T-helper 2 cell treated with Interferon-gamma antibody and Interleukin-4, amounts not matched to agents 100 ng/mL and 5 ng/mL, for 36 hours (primary cell): ENCODE measurements around the gene BCOR. TPM values are rescaled to one million over a fixed set of nuclear protein-coding genes. Genes with fewer than 3 reads are reported as not detected.

ENCODE experiments used
- intact Hi-C: fragments of 100-400 bp; cut with micrococcal nuclease; formaldehyde crosslinking; loops from one replicate; pipeline ENCODE4 v1.15.1; 2023
- total RNA-seq: library from RNA; stranded (reverse); gene quantifications from 2 replicates; pipeline ENCODE4 v1.2.3, GENCODE V29; 2022

Gene BCOR
- total RNA-seq, 1 donor from 2014 or later, result 57.1 TPM

DNA sequence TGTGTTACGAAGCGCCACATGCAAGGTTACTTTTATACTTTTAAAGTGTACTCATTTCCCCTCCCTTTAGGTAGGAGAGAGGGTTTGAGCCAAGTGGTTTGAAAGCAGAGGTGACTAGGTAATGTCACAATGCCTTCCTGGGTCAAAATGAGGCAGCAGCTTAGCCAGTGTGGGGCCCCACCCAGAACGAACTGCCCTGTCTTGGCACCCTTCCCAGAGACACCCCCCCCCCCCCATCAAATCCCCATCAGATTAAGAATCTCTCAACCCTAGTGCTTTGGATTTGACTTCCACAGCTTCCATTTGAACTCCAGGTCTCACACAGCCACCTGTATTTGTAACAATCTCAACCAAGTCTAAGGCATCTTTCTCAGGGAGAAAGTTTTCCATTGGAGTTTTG is 31.1 kb downstream of the BCOR start:
- intact Hi-C loops, result loop anchor here (10.0 kb wide), 2 partner anchors 52 to 252 kb away; no protein-coding TSS in a partner anchor

DNA sequence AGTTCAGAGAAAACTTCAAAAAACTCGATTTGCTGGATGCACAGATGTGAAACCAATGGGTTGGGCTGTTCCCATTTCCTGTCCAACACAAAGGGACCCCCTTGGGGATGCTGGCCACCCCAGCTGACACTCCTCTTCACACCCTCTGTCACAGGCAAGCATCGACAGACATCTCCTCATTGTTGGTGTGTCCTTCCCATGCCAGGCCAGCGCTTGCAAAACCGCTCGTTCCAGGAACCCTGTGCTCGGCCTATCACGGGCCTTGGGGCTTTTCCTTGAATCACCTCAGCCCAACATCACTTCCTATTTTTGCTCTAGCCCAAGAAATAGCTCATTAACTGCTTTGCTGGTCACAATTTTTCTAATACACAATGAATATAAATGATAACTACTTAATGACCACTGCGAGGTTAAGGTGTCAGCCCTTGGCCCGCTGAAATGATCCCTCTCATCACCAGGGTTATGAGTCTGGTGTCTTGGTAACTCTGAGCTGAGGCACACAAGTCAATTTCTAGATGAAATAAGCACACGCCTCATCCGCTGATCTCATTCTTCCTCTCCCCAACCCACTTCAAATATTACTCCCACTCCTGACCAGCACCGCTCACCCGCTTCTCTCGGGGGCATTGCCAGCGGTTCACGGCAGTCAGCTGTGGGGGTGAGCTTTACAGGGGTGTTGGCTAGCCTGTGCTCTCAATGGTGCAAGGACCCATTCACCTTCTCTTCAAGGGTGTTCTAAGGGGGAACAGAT is 32.3 kb downstream of the BCOR start:
- intact Hi-C loops, result loop anchor here (10.0 kb wide), 2 partner anchors 51 to 251 kb away; no protein-coding TSS in a partner anchor

DNA sequence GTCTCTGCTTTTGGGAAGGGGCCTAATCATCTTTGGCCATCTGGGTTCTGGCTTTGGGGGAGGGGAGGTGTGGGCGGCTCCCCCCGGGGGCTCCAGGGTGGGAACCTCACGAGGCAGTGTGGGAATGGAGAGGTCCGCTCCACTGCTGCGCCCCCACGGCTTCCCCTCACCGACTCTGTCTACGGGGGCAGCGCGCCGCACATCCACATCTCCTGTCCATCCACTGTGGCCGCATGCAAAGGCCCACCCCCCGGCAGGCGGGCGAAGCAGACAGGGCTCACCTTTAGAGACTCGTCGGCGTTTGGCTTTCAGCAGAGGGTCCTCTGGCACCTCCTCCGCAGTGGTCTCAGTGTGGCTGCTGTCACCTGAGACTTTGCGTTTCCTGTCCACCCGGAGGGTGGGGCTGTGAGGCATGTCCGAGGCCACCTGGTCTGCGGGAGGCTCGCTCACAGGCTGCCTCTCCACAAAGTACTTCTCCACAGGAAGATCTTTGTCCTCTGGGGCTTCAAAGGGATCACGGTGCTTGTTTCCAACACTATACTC is 33.6 kb downstream of the BCOR start:
- intact Hi-C loops, result loop anchor here (10.0 kb wide), 2 partner anchors 49 to 249 kb away; no protein-coding TSS in a partner anchor

DNA sequence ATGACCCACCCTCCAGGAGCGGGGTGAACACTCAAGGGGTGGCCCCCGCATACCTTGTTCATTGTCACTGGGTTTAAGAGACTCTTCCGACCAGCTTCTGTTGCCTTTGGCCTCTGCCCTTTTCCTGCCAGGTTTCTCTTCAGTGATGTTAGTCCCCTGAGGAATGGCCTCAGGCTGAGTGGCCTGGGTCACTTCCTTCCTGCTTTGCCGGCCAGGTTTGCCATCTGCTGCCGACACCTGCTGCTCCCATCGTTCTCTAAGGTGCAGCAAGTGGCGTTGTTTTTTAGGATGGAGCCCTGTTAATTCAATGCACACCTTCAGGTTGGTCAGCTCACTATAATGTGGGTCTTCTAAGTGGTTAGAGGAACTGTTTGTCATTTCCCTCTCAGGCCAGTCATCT is 34.2 kb downstream of the BCOR start:
- intact Hi-C loops, result loop anchor here (10.0 kb wide), 2 partner anchors 49 to 249 kb away; no protein-coding TSS in a partner anchor

DNA sequence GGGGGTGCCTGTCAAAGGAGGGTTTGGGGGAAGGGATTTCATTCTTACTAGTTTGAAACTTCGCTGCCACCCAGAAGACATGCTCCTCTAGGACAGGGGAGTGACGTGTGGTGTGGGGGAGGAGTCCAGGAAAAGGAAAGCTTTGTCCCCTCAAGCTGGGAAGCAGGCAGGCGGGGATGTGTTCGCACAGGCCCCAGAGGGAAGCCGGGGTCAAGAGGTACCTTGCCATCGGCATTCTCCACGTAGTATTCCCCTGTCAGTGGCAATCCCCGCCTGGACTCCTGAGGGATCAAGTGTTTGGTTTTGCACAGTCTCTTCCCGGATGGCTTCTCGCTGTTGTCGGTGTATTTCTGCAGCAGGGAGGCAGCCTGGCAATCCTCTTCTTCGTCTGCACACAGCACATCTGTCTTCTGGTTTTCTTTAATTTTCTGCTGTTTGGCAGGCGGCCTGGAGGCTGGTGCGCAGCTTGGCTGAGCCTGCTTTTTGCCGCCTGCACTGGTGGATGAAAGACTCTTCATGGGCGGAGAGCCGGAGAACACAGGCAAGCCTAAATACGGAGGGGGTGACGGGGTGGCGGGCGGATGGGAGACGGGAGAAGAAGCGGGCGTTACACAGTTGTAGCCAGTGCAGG is 35.1 kb downstream of the BCOR start:
- intact Hi-C loops, result loop anchor here (10.0 kb wide), 2 partner anchors 48 to 248 kb away; no protein-coding TSS in a partner anchor

DNA sequence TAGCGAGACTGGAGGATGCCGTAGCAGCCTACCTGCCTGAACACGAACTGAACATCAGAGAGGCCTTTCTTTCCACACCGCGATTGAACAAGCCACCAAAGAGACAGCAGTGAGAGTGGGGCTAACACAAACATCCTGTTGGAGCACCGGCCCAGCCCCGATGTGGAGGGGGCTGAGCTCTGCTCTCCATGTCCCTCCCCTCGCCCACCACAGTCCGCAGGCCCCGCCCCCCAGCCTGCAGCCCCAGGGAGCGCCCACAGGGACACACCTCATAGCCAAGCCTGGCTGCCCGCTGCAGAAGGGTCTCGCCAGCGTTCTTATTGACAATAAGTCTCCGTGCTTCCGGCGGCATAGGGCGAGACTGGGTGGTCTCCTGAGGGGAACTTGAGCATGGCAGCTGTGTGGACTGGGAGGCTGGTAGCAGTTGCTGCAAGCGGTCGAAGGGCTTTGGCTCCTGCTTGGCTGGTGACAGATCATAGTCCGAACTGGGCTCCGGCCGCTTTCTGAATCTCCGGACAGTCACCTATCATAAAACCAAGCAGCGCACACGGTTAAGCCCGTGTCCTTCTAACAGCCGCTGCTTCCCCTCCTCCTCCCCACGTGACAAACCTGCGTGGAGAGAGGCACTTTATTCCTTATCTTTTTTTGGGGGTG is 35.8 kb downstream of the BCOR start:
- intact Hi-C loops, result loop anchor here (10.0 kb wide), 2 partner anchors 47 to 247 kb away; no protein-coding TSS in a partner anchor

DNA sequence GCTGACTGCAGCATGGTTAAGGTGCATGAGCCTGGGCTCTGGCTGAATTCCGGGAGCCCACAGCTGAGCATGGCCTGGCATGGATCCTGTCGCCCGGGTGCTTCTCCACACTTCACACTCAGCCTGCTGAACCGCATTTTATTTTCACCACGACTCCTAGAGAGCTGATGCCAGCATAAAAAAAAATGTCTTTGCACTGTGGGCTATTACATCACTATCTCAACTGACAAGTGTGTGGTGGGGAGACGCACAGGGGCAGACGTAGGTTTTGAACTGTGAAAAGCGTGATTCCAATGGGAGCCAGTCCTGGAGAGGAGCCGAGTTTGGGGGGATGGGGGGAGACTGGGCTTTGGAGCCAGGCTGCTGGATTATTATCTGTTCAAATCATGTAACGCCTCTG is 36.8 kb downstream of the BCOR start:
- intact Hi-C loops, result loop anchor here (10.0 kb wide), 2 partner anchors 46 to 246 kb away; no protein-coding TSS in a partner anchor

DNA sequence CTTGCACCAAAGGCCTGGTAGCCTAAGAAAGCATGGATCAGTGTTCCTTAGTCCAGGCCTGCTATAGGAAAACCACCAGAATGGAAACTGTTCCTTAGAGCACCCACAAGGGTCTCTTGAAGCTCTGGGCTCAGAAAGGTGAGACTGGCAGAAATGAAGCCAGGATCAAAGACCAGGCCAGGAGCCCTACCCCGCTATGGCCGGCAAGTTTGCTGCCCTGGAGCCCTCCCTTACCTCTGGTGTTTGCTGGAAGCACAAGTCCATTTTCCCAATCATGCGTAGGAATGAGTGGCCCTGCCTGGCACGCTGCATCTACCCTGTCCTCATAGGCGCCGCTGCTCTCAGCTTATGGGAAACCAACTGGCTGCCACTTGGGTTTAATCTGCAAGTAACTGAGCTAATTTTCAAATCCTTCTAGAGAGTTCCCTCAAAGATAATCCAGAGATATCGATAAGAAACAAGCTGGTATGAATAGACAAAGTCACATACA is 37.4 kb downstream of the BCOR start:
- intact Hi-C loops, result loop anchor here (10.0 kb wide), 2 partner anchors 46 to 246 kb away; no protein-coding TSS in a partner anchor

DNA sequence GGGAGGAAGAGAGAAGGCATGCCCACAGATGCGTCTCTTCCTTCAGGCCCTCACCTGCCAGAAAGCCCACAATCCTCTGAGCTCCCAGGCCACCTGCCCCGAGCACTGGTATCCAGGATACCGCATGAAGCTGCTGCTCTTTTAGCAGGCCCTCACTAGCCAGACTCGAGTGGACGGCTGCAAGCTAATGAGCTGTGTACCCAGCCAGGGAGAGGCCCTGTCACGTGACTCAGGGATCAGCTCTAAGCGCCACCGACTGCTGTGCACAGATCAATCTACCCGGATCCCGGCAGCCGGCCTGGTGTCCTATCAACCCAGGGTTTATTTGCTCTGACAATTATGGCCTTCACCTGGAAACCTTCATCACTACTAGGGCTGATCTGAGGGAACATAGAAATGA is 39.0 kb downstream of the BCOR start:
- intact Hi-C loops, result no loop called here

DNA sequence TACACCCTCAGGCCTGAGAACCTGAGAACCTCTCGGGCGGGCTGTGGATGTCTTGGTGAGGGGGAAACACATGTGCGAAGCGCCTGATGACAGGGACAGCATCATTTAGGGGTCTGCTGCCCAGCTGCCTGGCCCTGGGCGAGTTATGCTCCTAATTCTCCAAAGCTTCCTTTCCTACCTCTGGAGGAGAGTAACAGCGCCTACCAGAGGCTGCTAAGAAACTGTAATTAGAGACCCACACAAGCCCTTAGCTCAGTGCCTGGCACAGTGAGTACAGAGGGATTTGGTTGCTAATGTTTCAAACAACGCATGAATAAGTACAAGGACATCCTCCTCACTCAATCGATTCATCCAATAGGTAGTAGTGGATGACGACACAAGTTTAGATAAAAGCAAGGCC is 40.4 kb downstream of the BCOR start:
- intact Hi-C loops, result no loop called here

DNA sequence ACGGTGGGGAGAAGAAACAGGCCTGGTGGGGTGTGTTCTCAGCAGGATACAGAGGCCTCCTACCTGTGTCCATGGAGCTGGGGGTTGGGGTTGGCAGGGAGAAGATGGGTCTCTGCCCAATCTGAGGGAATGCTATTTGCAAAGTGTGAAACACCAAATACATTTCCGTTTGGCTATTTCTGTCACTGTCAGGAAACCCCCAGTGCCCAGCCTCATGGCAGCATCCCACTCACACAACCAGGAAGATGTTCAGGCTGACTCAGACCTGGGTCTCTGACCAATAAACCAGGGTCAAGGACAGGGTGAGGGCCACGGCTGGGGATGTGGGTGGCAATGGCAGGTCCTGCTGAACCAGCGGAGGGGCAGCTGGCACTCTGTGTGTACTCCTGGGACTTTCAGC is 41.3 kb downstream of the BCOR start:
- intact Hi-C loops, result no loop called here

DNA sequence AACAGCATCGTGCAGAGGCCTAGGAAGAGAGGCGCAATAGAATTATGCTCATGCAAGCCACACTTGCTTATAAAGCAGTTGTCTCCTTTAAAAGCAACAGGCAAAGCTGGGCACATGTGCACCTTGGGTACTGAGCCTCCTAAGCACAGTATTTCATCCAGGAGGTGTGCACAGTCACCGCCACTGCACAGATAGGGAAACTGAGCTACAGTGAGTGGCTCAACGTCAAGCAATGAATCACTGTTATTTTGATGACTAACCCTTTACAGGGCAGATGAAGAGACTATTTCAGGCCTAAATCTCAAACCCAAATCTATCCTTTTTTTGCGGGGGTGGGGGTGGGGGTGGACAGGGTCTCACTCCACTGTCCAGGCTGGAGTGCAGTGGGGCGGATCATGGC is 42.3 kb downstream of the BCOR start:
- intact Hi-C loops, result no loop called here

DNA sequence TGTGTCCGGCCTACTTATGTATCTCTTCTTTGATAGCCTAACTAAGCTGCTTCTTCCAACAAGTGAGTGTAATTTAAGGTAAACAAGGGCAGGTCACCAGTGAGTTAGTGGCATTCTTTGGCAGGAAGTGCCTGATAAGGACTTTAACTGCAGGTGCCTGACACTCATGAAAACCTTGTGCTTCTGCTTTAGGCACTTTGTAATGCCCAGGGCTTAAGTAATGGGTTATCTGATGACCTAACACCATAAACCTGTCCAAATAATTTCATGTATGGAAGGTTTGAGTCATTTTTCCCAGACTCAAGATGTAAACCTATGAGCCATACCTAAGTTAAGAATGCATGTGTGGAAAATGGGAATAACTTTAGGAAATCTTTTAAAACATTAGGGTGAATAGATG is 43.0 kb downstream of the BCOR start:
- intact Hi-C loops, result no loop called here

DNA sequence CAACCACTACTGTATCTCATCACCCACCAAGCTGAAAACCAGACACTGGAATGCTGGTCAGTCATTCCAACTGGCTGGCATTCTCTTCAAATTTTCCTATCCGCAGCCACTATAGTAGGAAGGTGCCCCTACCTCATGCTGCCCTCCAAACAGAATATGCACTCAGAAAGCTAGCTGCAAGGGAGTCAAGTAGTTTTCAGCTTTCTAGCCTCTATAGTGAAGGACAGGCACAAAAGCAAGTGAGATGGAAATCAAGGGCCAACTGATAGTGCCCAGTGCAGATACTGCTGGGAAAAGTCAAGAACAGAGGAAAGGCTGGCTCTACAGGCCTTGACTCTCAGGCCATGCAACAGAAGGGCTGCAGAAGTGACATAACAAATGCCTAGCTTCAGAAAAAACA is 47.2 kb downstream of the BCOR start:
- intact Hi-C loops, result no loop called here

DNA sequence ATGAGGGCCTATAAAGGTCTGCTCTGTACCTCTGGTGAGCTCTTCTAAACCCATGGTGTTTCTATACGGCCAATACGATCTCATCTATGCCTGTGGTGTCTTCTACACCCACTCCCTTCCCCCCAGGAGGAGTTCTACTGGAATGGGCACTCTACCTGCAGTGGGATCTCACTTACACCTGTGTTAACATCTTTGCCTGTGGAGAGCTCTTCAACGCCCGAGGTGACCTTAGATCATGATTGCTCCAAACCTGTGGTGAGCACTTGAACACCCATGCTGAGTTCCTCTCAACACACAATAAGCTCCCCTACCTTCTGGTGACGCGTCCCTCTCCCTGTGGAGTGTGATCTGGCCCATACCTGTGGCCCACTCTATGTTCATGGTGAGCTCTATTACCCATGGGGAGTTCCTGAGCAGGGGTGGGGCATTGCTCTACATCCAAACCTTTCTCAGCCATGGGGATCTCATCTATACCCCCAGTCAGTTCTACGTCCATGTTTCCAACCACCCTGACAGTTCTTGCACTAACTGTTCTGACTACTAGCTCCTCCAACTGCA is 48.6 kb downstream of the BCOR start:
- intact Hi-C loops, result no loop called here

DNA sequence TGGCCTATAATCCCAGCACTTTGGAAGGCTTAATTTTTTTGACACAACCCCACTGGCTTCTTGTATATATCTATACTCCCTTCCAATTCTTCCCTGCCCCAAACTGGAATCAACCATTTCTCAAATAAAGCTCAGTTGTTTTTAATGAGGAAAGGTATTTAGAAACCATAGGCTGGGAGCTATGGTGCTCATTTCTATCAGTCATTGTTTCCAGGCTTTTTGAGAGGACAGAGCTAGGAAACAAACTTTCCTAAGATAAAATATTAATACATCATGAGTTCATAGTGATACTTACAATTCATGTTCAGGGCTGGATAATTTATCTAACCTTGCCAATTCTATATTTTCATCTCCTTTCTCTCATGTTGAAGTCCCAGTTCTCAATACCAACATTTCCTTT is 50.3 kb downstream of the BCOR start:
- intact Hi-C loops, result no loop called here

DNA sequence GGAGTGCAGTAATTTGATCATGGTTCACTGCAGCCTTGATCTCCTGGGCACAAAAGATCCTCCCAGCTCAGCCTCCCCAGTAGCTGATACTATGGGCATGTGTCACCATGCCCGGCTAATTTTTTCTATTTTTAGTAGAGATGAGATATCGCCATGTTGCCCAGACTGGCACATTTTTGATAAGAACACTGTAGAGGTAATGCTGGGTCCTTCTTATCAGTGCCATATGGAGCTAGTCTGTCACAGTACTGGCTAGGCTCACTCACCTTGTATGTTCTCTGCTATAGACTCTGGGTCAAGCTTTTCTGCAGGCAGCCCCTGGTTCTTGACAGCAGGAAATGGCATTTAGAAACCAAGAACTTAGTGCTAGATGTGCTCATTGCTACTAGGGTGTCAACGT is 53.9 kb downstream of the BCOR start:
- intact Hi-C loops, result no loop called here

DNA sequence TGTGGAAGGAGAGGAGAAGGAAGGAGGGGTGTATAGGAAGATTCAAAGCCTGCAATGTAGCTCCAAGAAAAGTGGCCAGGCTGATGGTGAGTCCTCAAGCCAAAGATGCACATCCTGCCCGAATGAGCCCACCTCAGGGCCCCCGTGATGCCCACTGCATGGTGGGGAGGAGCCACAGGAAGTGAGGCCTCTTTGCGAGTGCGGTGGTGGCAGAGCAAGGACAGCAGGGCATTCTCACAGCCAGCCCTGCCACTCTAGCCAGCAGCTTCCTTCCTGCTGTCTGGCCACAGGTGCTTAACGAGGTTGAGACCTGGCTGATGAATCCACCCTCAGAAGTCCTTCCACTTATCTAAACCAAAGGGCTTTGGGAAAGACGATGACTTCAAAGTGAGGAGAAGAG is 55.8 kb downstream of the BCOR start:
- intact Hi-C loops, result no loop called here

DNA sequence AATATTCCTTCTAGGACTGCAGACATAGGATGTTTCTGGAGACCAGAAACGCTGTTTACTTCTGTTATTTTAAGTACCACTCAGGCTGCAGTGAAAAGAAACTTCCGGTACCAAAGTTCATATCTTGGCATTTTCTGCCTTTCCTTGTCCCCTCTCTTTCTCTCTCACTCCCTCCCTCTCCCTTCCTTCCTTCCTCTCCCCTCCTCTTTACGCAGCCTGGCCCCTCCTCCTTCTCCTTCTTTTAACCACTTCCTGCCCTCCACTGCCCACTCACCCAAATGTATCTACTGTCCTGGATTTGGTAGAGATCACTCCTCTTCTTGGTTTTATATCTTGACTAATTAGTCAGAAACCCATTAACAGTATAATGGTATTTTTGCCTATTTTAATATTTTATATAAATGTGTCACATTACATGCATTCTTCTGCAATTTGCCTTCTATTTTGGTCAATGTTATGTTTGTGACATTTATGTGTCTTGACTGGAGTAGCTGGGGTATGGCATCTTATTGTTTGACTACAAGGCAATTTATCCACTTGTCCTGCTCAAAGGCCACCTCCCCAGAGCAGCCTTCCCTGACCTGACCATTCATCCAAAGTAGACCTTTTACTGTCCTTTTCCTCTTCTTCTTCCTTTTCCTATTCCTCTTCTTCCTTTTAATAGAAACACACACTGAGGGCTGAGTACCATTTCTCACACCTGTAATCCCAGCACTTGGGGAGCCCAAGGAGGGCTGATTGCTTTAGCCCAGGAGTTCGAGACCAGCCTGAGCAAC is 56.9 kb downstream of the BCOR start:
- intact Hi-C loops, result no loop called here

DNA sequence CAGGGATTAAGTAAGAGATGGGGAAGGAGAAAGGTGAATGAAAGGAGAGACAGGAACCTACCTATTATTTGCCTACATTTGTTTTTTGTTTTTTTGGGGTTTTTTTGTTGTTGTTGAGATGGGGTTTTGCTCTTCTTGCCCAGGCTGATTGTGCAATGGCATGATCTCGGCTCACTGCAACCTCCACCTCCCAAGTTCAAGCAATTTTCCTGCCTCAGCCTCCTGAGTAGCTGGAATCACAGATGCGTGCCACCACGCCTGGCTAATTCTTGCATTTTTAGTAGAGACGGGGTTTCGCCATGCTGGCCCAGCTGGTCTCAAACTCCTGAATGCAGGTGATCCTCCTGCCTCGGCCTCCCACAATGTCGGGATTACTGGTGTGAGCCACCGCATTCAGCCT is 57.9 kb downstream of the BCOR start:
- intact Hi-C loops, result no loop called here

DNA sequence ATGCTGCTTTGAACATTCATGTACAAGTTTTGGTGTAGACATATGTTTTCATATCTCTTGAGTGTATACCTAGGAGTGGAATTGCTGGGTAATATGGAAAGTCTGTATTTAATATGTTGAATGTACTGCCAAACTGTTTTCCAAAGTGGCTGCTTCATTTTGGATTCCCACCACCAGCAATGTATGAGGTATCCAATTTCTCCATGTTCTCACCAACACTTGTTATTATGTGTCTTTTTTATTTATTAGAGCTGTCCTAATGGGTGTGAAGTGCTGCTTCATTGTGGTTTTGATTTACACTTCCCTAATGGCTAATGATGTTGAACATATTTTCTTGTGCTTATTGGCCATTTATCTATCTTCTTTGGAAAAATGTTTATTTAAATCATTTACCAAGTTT is 60.4 kb downstream of the BCOR start:
- intact Hi-C loops, result no loop called here
